Tibial nerve (tissue), 3 donors: ENCODE results near the gene GPC3.

Experiments
- CTCF ChIP-seq, 5 experiments: fragments of 200-600 bp in 3 of 5; fragments of 450-650 bp in 2 of 5; sonication (generic) in 3 of 5; IDR thresholded peaks; one replicate each; pipeline ENCODE4 v1.5.1; 2016 to 2019; ENCODE audit warnings: antibody characterized with exemption in 5 of 5, mild to moderate bottlenecking in 3 of 5, moderate library complexity in 2 of 5
- POLR2A ChIP-seq, 2 donors: fragments of 450-650 bp; IDR thresholded peaks; one replicate each; pipeline ENCODE4 v1.6.1; 2017; ENCODE audit warnings: antibody characterized with exemption in 2 of 2, mild to moderate bottlenecking in 2 of 2, moderate library complexity in 2 of 2

- TF ChIP-seq CTCF (IDR thresholded peaks at IDR 0.05) (peak in 3 of 5 experiments; percentile 20 to 31 (median 22)), POLR2A (IDR thresholded peaks at IDR 0.05) (no peak)
These were observed 63.5 kb downstream of the GPC3 start for GRCh38 chrX:133921764-133922389.
